Pancreas (tissue), 10 donors: ENCODE data around the gene MAPK8IP2. TPM values are rescaled to one million over a fixed set of nuclear protein-coding genes. Genes with fewer than 3 reads are reported as not detected.

Experiments used
- ATAC-seq, 4 donors: fragments of 200-7000 bp; cut with Tn5 transposase; one replicate each; pipeline versions ENCODE4 v1.8.0 to v1.9.1; 2020; ENCODE audit warnings: mild to moderate bottlenecking in 4 of 4, moderate library complexity in 4 of 4
- DNase-seq, 6 donors: peaks; one replicate each; pipeline ENCODE4 v3.0.0-alpha.2; 2020
- FAIRE-seq: peaks from 2 replicates; lab custom pipeline; 2012; peaks lifted over from hg19 to GRCh38; lab: Jason Lieb, UNC
- H3K27ac ChIP-seq, 4 donors: fragments of 200-600 bp; sonication (generic); 1 replicate in 3 of 4; 2 replicates in 1 of 4; pipeline versions ENCODE4 v1.5.0 to v1.8.0; 2020
- H3K27me3 ChIP-seq, 4 donors: fragments of 200-600 bp; one replicate each; pipeline ENCODE4 v1.8.0; 2021
- H3K36me3 ChIP-seq, 3 donors: fragments of 200-600 bp; sonication (generic) in 1 of 3; one replicate each; pipeline versions ENCODE4 v1.5.0 to v1.8.0; 2020 to 2021
- H3K4me1 ChIP-seq, 3 donors: fragments of 200-600 bp; one replicate each; pipeline ENCODE4 v1.8.0; 2021
- H3K4me3 ChIP-seq, 4 donors: fragments of 200-600 bp; sonication (generic) in 2 of 4; one replicate each; pipeline versions ENCODE4 v1.5.0 to v1.8.0; 2020 to 2021
- H3K9me3 ChIP-seq, 4 donors: fragments of 200-600 bp; one replicate each; pipeline ENCODE4 v1.8.0; 2021
- WGBS, 2 donors: extraction: QIAGEN DNeasy Blood & Tissue Kit; methylation state at CpG; one replicate each; pipeline ENCODE4 v1.1.7; 2013; 5-methylcytosine and 5-hydroxymethylcytosine counted together
- intact Hi-C, 3 donors: fragments of 100-400 bp; cut with DNase I; formaldehyde crosslinking; loops; one replicate each; pipeline versions ENCODE4 v1.11.1 to v1.14.2; 2022
- polyA plus RNA-seq, 2 donors: library from polyadenylated mRNA; stranded (reverse); fragments of 200-250 nt; gene quantifications; one replicate each; pipeline ENCODE4 v1.2.3, GENCODE V29; 2013
- total RNA-seq, 6 donors: library from RNA; stranded (reverse); fragmentation: NEBNext Ultra II Directional in 4 of 6; extraction: Animal tissue kit (Norgen Biotek cat#: 25700) in 4 of 6; gene quantifications; one replicate each; pipeline versions ENCODE4 v1.2.1 to v1.2.4, GENCODE V29; 2021 to 2023
- TF ChIP-seq, protein P1 (sequence below), 4 donors: fragments of 200-600 bp; sonication (generic) in 3 of 4; IDR thresholded peaks; one replicate each; pipeline versions ENCODE4 v1.5.0 to v1.8.0; 2021; ENCODE audit warnings: antibody characterized with exemption in 4 of 4
- donor health status: healthy with polysubstance abuse.
- donor health status: DM: no; HTN: no; CAD: no; lungs with moderate emphysema.
- donor health status: DM: no; HTN: no; CAD: no.
- donor health status: control.
- donor health status: control.
- donor health status: Bipolar disorder and iron deficiency.
- donor health status: DM: yes; HTN: yes; CAD: no.
- donor health status: DM: no; HTN: no; CAD: no.
- donor health status: DM: no; HTN: no; CAD: no.
- donor health status: DM: yes; HTN: yes; CAD: no.

The MAPK8IP2 gene
- total and polyA plus RNA-seq, 8 donors = 1.4 to 10.0 (median 2.6) TPM

DNA sequence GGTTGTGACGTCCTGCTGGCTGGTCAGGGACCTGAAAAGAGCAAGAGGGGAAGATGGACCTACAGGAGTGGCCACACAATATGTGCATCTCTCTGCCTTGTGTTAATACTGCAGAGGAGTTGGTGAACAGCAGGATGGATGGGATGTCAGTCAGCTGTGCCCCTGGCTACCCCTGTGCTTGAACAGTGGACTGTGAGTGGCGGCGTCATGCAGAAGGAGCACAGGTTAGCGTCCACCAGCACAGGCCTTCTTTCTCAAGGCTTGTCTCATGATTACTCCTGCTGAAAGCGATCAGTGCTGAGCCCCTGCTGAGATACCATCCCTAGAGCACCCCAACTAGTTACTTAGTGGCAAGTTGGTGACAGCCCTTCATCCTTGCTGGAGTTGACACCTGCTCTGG lies 14.2 kb upstream of the MAPK8IP2 start:
- DNase-seq (peak in 2 of 6 donors; percentile 5 to 17), FAIRE-seq (no peak), ATAC-seq (no peak)
- intact Hi-C loops = no loop called here
- WGBS, 2 donors = 76 to 78% methylated on average over 5 of the region's 5 CpGs
- Histone ChIP-seq H3K4me1 (peaks cover 0 to 10% (median 0%) of the 10 kb centered on the region in 3 donors), H3K27me3 (no peaks in the 10 kb centered on the region), H3K36me3 (no peaks in the 10 kb centered on the region), H3K27ac (no peak overlapping the region), H3K9me3 (no peaks in the 10 kb centered on the region), H3K4me3 (no peak overlapping the region)
- TF ChIP-seq, protein P1, sequence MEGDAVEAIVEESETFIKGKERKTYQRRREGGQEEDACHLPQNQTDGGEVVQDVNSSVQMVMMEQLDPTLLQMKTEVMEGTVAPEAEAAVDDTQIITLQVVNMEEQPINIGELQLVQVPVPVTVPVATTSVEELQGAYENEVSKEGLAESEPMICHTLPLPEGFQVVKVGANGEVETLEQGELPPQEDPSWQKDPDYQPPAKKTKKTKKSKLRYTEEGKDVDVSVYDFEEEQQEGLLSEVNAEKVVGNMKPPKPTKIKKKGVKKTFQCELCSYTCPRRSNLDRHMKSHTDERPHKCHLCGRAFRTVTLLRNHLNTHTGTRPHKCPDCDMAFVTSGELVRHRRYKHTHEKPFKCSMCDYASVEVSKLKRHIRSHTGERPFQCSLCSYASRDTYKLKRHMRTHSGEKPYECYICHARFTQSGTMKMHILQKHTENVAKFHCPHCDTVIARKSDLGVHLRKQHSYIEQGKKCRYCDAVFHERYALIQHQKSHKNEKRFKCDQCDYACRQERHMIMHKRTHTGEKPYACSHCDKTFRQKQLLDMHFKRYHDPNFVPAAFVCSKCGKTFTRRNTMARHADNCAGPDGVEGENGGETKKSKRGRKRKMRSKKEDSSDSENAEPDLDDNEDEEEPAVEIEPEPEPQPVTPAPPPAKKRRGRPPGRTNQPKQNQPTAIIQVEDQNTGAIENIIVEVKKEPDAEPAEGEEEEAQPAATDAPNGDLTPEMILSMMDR (IDR thresholded peaks at IDR 0.05) = no peak

DNA sequence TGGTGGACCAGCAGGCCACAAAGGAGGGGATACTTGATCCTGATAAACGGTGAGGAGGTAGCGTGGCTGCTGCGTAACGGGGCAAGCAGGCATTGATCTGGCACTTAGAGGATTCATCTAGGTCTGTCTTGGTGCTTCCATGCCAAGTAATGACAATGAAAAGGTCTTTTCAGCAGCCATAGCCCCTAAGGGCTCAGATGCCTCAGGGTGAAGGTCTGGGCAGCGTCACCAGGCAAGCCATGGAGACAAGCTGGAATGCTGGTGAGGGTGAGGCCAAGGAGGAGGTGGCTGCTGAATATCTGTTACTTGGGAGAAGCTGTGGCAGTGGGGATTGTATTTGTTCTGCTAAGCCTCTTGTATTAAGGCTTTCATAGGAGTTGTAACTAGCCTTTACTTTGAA lies 13.2 kb upstream of the MAPK8IP2 start:
- H3K36me3 ChIP-seq = no peaks in the 10 kb centered on the region
- TF ChIP-seq, protein P1 (IDR thresholded peaks at IDR 0.05) = no peak
- H3K9me3 ChIP-seq = no peaks in the 10 kb centered on the region
- 96% methylated on average over 5 of the region's 5 CpGs for WGBS, 2 donors
- H3K4me1 ChIP-seq = peaks cover 0 to 6% (median 0%) of the 10 kb centered on the region in 3 donors
- no peak overlapping the region for H3K27ac ChIP-seq
- intact Hi-C loops = no loop called here
- FAIRE-seq (no peak), ATAC-seq (no peak), DNase-seq (peak in 2 of 6 donors; percentile 17 to 19)
- H3K4me3 ChIP-seq = no peak overlapping the region
- no peaks in the 10 kb centered on the region for H3K27me3 ChIP-seq

DNA sequence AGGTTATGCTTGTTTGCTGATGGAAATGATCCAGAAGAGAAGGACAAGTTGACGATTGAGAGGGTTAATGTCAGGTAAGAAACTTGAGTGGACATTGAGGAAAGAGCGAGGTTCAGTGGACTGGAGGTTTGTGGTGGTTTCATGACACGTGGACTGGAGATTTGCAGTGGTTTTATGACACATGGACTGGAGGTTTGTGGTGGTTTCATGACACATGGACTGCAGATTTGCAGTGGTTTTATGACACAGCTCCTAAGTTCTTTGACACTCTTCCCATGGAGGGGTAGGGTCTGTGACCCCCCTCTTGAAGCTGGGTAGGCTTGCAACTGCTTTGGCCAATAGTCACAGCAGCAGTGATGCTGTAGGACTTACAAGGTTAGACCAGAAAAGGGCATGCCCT lies 5.4 kb upstream of the MAPK8IP2 start:
- no peak for FAIRE-seq

DNA sequence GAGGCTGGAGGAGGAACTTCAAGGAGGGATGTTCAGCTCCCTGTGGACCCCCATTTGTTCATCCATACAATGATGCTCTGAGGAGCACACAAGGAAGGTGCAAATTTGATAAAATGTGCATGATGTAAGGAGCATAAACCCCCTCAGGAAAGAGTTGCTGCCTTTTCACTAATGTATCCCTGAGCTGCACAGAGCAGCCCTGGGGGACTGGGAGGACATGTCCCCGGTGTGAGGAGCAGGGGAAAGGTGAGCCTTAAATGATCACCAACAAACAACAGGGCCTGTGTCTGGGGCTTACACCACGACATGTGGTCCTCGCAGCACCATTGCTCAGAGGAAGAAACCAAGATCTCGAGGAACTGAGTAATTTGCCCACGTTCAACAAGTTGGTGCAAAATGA lies 3.5 kb upstream of the MAPK8IP2 start:
- no peak for FAIRE-seq
- no peaks in the 10 kb centered on the region for H3K27me3 ChIP-seq
- 92% methylated on average over 5 of the region's 5 CpGs for WGBS, 2 donors
- no peaks in the 10 kb centered on the region for H3K36me3 ChIP-seq
- DNase-seq = no peak
- no peak for ATAC-seq
- no peak overlapping the region for H3K4me3 ChIP-seq
- TF ChIP-seq, protein P1 (IDR thresholded peaks at IDR 0.05) = no peak
- H3K9me3 ChIP-seq = no peaks in the 10 kb centered on the region
- no peak overlapping the region for H3K27ac ChIP-seq
- intact Hi-C loops = no loop called here
- H3K4me1 ChIP-seq = peaks cover 0 to 3% (median 0%) of the 10 kb centered on the region in 3 donors

More for the DNA sequence above, 5.4 kb upstream of the MAPK8IP2 start:
- H3K27ac ChIP-seq = no peak overlapping the region
- no peaks in the 10 kb centered on the region for H3K36me3 ChIP-seq
- no peaks in the 10 kb centered on the region for H3K9me3 ChIP-seq
- TF ChIP-seq, protein P1 (IDR thresholded peaks at IDR 0.05) = no peak
- no peak for DNase-seq
- ATAC-seq = no peak
- peaks cover 0 to 3% (median 0%) of the 10 kb centered on the region in 3 donors for H3K4me1 ChIP-seq
- H3K4me3 ChIP-seq = no peak overlapping the region
- WGBS, 2 donors = 79 to 89% methylated on average over 3 of the region's 3 CpGs
- H3K27me3 ChIP-seq = no peaks in the 10 kb centered on the region
- intact Hi-C loops = no loop called here

DNA sequence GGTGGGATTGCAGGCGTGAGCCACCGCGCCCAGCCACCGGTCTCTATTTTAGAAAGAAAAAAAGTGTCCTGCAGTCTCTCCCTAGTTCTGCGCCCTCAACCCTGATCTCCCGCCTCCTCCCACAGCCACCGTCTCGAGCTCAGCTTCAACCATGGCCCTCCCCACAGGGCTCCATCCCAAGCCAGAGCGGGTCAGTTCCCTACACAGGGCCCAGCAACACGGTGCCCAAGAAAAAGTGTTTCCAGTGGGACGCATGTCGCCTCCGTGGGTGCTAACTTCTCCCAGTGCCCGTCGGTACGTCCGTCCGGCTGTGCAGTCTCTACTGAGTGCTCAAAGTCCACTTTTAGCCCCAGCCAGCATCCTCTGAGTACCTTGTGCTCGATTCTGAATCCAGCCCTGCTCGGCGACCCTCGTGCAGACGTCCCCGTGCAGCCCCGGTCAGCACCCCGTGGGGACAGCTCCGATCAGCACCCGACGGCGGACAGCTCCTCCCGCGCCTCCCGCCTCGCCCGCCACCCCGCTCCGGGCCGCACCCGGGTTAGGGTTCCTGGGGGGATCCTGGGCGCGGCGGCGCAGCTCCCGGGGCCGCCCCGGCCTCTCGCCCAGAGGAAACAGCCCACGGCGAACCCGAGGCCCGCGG lies 657 bp upstream of the MAPK8IP2 start:
- ATAC-seq (peak; percentile 77 to 96 (median 88)), FAIRE-seq (no peak), DNase-seq (peak in 5 of 6 donors; percentile 52 to 89 (median 70))
- no peak overlapping the region for H3K27ac ChIP-seq
- peak overlapping the region; percentile 5 to 52 (median 28) for H3K4me3 ChIP-seq
- 14 to 15% methylated on average over 52 of the region's 52 CpGs for WGBS, 2 donors
- H3K36me3 ChIP-seq = no peaks in the 10 kb centered on the region
- H3K4me1 ChIP-seq = peaks cover 0 to 3% (median 0%) of the 10 kb centered on the region in 3 donors
- TF ChIP-seq, protein P1 (IDR thresholded peaks at IDR 0.05) = no peak
- H3K9me3 ChIP-seq = no peaks in the 10 kb centered on the region
- no peaks in the 10 kb centered on the region for H3K27me3 ChIP-seq
- intact Hi-C loops = no loop called here
